ENCODE measurements around the gene TFDP2.
"Not testable (repeated sequence)": the region's sequence is repeated elsewhere in the genome, so short reads cannot be mapped to it uniquely, and the experiment has no call there.

The TFDP2 gene

GRCh38 chr3:141933421-141934300 is 215.7 kb downstream of the TFDP2 start:
- DNase-seq (ENCODE audit: low read depth), result no peak
- no peak for TF ChIP-seq CTCF (conservative IDR thresholded peaks at IDR 0.05; ENCODE audit: low read depth, low read length)
- H3K4me3 ChIP-seq (ENCODE audit: low read depth, low read length), result no peak overlapping the region

DNA sequence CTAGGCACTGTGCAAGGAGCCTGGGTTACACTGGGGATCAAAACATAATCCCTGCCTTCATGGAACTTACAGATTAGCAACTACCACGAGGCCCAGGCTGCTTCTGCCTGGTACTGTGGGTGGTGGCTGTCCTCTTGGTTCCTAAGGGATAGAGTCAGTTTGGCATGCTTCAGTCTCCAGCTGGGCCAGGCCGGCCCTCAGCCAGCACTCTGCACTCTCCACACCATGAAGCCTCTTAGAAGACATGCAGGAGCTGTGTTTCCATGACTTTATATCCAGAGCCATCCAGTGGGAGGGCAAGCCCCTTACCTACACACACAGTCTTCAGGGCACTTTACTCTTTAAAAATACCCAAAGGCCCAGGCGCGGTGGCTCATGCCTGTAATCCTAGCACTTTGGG is 218.5 kb downstream of the TFDP2 start:
- no peak for TF ChIP-seq CTCF (conservative IDR thresholded peaks at IDR 0.05; ENCODE audit: low read depth, low read length)
- no peak for DNase-seq (ENCODE audit: low read depth)
- H3K4me3 ChIP-seq (ENCODE audit: low read depth, low read length), result no peak overlapping the region

DNA sequence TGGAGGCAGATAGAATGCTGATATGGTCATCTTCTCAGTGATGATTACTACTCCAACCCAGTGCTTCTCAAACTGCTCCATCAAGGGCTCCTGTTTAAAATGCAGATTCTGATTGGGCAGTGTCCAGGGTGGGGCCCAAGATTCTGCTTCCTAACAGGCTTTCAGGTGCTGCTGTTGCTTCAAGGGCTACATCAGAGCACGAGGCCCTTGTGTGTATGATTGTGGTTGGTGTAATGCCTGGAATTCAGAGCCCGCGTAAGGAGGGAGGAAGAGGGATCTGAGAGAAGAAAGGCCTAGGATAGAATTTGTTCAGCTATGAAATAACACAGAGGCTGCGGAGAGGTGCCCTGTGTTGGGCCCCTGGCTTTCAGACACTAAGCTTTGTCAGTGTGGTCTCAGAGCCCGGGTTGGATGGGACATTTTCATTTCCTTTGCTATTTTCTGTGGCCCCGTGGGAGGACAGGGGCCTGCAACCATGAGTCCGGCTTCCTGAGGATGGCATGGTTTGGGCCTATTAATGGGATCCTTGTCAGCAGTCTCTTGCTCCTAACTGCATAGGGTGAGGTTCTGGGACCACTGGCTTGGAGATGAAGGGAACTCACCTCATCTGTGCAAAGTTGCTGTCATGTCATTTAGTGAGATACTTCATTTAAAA is 219.9 kb downstream of the TFDP2 start:
- no peak for DNase-seq (ENCODE audit: low read depth)
- H3K4me3 ChIP-seq (ENCODE audit: low read depth, low read length), result no peak overlapping the region
- TF ChIP-seq CTCF (conservative IDR thresholded peaks at IDR 0.05; ENCODE audit: low read depth, low read length), result no peak

DNA sequence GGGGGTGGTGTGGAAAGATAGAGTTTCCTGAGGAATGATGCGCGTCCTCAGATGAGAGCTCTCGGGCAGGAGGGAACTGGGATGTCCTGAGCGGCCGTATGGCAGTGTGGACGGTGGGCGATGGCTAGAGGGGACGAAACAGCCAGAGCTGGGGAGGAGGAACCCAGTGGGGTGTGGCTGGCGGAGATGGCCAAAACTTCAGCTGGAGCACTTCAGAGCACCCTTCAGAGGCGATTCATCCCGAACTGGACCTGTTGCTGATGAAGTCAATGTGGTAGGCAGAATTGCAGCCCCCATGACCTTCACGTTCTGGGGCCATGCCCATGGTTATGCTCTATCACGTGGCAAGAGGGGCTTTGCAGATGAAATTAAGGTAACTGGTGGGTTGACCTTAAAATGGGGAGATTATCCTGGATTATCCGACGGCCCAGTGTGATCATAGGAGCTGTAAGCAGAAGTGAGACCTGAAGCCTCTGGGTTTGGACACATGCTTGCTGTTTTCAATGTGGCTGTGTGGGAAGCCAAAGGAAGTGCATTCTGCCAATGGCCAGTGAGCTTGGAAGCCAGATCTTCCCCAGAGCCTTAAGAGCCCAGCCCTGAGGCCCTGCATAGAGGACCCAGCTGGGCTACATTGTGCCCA is 220.6 kb downstream of the TFDP2 start:
- no peak overlapping the region for H3K4me3 ChIP-seq (ENCODE audit: low read depth, low read length)
- no peak for DNase-seq (ENCODE audit: low read depth)
- no peak for TF ChIP-seq CTCF (conservative IDR thresholded peaks at IDR 0.05; ENCODE audit: low read depth, low read length)

- H3K4me3 ChIP-seq (ENCODE audit: low read depth, low read length), result no peak overlapping the region
- DNase-seq (ENCODE audit: low read depth), result no peak
- TF ChIP-seq CTCF (conservative IDR thresholded peaks at IDR 0.05; ENCODE audit: low read depth, low read length), result no peak
These were observed 222.4 kb downstream of the TFDP2 start for GRCh38 chr3:141926929-141927328.

DNA sequence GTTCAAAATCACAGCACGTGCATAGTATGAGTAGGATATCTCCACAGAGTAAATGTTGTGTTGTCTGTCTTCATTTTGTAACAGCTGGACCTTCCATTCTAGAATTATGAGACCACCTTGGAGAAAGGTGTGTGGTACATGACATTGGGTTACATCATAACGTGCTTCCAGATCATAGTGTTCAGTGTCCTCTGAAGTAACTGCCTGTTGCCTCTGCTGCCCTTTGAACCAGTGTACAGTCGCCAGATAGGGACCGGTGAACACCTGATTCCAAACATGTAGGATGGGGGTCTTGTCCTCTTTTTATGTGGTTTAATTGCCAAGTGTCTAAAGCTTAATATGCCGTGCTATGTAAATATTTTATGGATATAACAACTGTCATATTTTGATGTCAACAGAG is 223.7 kb downstream of the TFDP2 start:
- DNase-seq (ENCODE audit: low read depth); H3K4me3 ChIP-seq (ENCODE audit: low read depth, low read length): not testable (repeated sequence)

DNA sequence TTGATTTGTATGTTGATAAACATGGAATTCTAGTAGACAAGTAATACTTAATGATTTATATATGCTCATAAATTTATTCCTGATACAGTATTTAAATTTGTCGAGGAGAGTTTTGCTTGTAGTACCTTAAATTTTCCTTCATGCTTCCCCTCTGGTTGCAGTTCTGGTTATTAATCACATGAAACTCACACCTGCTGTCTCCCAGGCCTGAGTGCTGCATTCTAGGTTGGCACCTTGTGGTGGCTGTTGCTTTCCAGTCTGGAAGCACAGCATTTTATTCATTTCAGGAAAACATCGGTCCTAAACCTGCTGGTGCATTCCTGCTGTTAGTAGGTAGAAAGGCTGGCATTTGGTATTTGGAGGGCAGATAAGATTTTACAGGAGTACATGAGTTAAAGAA is 228.0 kb downstream of the TFDP2 start:
- H3K4me3 ChIP-seq (ENCODE audit: low read depth, low read length), result no peak overlapping the region
- no peak for DNase-seq (ENCODE audit: low read depth)
- no peak for TF ChIP-seq CTCF (conservative IDR thresholded peaks at IDR 0.05; ENCODE audit: low read depth, low read length)
